H9 (cell line): ENCODE measurements around the gene TEAD1. TPM values are rescaled to one million over a fixed set of nuclear protein-coding genes. Genes with fewer than 3 reads are reported as not detected.

ENCODE experiments used
- DNase-seq: peaks from one replicate; pipeline ENCODE4 v3.0.0-alpha.2; 2017
- H2AFZ ChIP-seq: one replicate; pipeline ENCODE4 v1.6.1; 2013; ENCODE audit warnings: mild to moderate bottlenecking, low read length, control low read depth, moderate library complexity
- H2AK5ac ChIP-seq: 2 replicates; pipeline ENCODE4 v1.6.1; 2013; ENCODE audit warnings: low read length, control low read depth, mixed read lengths; ENCODE audit not compliant: insufficient read length
- H2BK120ac ChIP-seq: one replicate; pipeline ENCODE4 v1.6.1; 2013; ENCODE audit warnings: low read depth, mild to moderate bottlenecking, low read length, control low read depth, inconsistent platforms; ENCODE audit not compliant: poor library complexity, severe bottlenecking
- H2BK12ac ChIP-seq: 2 replicates; pipeline ENCODE4 v1.6.1; 2013; ENCODE audit warnings: low read length, control low read depth, mixed read lengths, low read depth; ENCODE audit not compliant: insufficient read length
- H2BK15ac ChIP-seq: 2 replicates; pipeline ENCODE4 v1.6.1; 2013; ENCODE audit warnings: low read depth, low read length, control low read depth
- H2BK20ac ChIP-seq: one replicate; pipeline ENCODE4 v1.6.1; 2013; ENCODE audit warnings: low read depth, mild to moderate bottlenecking, low read length, control low read depth, inconsistent platforms; ENCODE audit not compliant: poor library complexity, severe bottlenecking
- H2BK5ac ChIP-seq: 2 replicates; pipeline ENCODE4 v1.6.1; 2013; ENCODE audit warnings: low read length, control low read depth, mixed read lengths; ENCODE audit not compliant: insufficient read length
- H3K14ac ChIP-seq: 2 replicates; pipeline ENCODE4 v1.6.1; 2013; ENCODE audit warnings: low read length, control low read depth; ENCODE audit not compliant: insufficient read depth
- H3K18ac ChIP-seq: 2 replicates; pipeline ENCODE4 v1.6.1; 2013; ENCODE audit warnings: low read depth, mild to moderate bottlenecking, mixed read lengths, low read length, control low read depth; ENCODE audit not compliant: insufficient read length
- H3K23ac ChIP-seq: 2 replicates; pipeline ENCODE4 v1.6.1; 2013; ENCODE audit warnings: low read length, control low read depth, mixed read lengths, low read depth; ENCODE audit not compliant: insufficient read length
- H3K23me2 ChIP-seq: 2 replicates; pipeline ENCODE4 v1.6.1; 2013; ENCODE audit warnings: low read depth, mild to moderate bottlenecking, mixed read lengths, low read length, control low read depth; ENCODE audit not compliant: insufficient read length, poor library complexity, severe bottlenecking
- H3K27ac ChIP-seq: 2 replicates; pipeline ENCODE4 v1.5.1; 2013; ENCODE audit warnings: low read length, control low read depth, mixed read lengths, low read depth; ENCODE audit not compliant: insufficient read length
- H3K27me3 ChIP-seq: 2 replicates; pipeline ENCODE4 v1.6.1; 2013; ENCODE audit warnings: low read length, control low read depth, inconsistent platforms; ENCODE audit not compliant: insufficient read depth
- H3K4ac ChIP-seq: 2 replicates; pipeline ENCODE4 v1.6.1; 2013; ENCODE audit warnings: low read depth, mild to moderate bottlenecking, control low read depth, inconsistent platforms, low read length, moderate library complexity
- H3K4me1 ChIP-seq: 2 replicates; pipeline ENCODE4 v1.6.1; 2013; ENCODE audit warnings: low read length, control low read depth, inconsistent platforms; ENCODE audit not compliant: insufficient read depth
- H3K4me2 ChIP-seq: 2 replicates; pipeline ENCODE4 v1.6.1; 2013; ENCODE audit warnings: low read length, control low read depth, mixed read lengths; ENCODE audit not compliant: insufficient read length, insufficient read depth
- H3K56ac ChIP-seq: 2 replicates; pipeline ENCODE4 v1.6.1; 2013; ENCODE audit warnings: low read depth, mild to moderate bottlenecking, mixed read lengths, low read length, control low read depth; ENCODE audit not compliant: insufficient read length
- H3K79me1 ChIP-seq: 2 replicates; pipeline ENCODE4 v1.6.1; 2013; ENCODE audit warnings: low read depth, mild to moderate bottlenecking, moderate library complexity, low read length, control low read depth, inconsistent platforms; ENCODE audit not compliant: insufficient read depth, poor library complexity, severe bottlenecking
- H3K79me2 ChIP-seq: 2 replicates; pipeline ENCODE4 v1.6.1; 2013; ENCODE audit warnings: low read length, control low read depth, inconsistent platforms; ENCODE audit not compliant: insufficient read depth
- H3K9ac ChIP-seq: 2 replicates; pipeline ENCODE4 v1.6.1; 2013; ENCODE audit warnings: low read length, control low read depth, mixed read lengths; ENCODE audit not compliant: insufficient read length; ENCODE audit errors: extremely low read depth
- H3K9me3 ChIP-seq: one replicate; pipeline ENCODE4 v1.6.1; 2013; ENCODE audit warnings: low read depth, low read length, inconsistent platforms; ENCODE audit not compliant: control insufficient read depth
- H3T11ph ChIP-seq: one replicate; pipeline ENCODE4 v1.6.1; 2013; ENCODE audit warnings: mild to moderate bottlenecking, low read length, control low read depth, inconsistent platforms
- H4K20me1 ChIP-seq: one replicate; pipeline ENCODE4 v1.6.1; 2013; ENCODE audit not compliant: control insufficient read depth, insufficient read length, insufficient read depth
- H4K5ac ChIP-seq: 2 replicates; pipeline ENCODE4 v1.6.1; 2013; ENCODE audit warnings: low read depth, mild to moderate bottlenecking, mixed read lengths, low read length, control low read depth; ENCODE audit not compliant: insufficient read length
- H4K8ac ChIP-seq: replicated peaks from 2 replicates; pipeline ENCODE4 v1.6.1; 2013; ENCODE audit warnings: low read length, control low read depth, mixed read lengths, low read depth; ENCODE audit not compliant: insufficient read length
- H4K91ac ChIP-seq: 2 replicates; pipeline ENCODE4 v1.6.1; 2013; ENCODE audit warnings: low read depth, mild to moderate bottlenecking, moderate library complexity, mixed read lengths, low read length, control low read depth; ENCODE audit not compliant: insufficient read length
- H3K27ac Mint-ChIP-seq, 3 experiments: 2 replicates in 2 of 3; 3 replicates in 1 of 3; pipeline ENCODE4 v1.8.0; 2020 to 2021; ENCODE audit warnings: mixed read lengths in 3 of 3, mild to moderate bottlenecking in 1 of 3, moderate library complexity in 1 of 3
- H3K27me3 Mint-ChIP-seq: 2 replicates; pipeline ENCODE4 v1.8.0; 2021; ENCODE audit warnings: low read depth, mild to moderate bottlenecking, moderate library complexity, mixed read lengths
- H3K36me3 Mint-ChIP-seq, 3 experiments: 2 replicates in 2 of 3; 3 replicates in 1 of 3; pipeline ENCODE4 v1.8.0; 2020 to 2021; ENCODE audit warnings: low read depth in 3 of 3, mixed read lengths in 3 of 3; ENCODE audit not compliant: insufficient read depth in 1 of 3
- H3K4me1 Mint-ChIP-seq, 2 experiments: 2 replicates each; pipeline ENCODE4 v1.8.0; 2020; ENCODE audit warnings: mixed read lengths in 2 of 2
- H3K4me3 Mint-ChIP-seq, 2 experiments: 2 replicates in 1 of 2; 3 replicates in 1 of 2; pipeline ENCODE4 v1.8.0; 2020 to 2021; ENCODE audit warnings: mild to moderate bottlenecking in 2 of 2, mixed read lengths in 2 of 2, moderate library complexity in 1 of 2
- H3K9me3 Mint-ChIP-seq, 2 experiments: 2 replicates in 1 of 2; 3 replicates in 1 of 2; pipeline ENCODE4 v1.8.0; 2020; ENCODE audit warnings: mild to moderate bottlenecking in 2 of 2, mixed read lengths in 2 of 2, moderate library complexity in 1 of 2
- CTCF ChIP-seq: fragments of 200-600 bp; sonication (generic); conservative IDR thresholded peaks from 3 replicates; pipeline ENCODE4 v1.8.0; 2021; ENCODE audit warnings: antibody characterized with exemption, mild to moderate bottlenecking
- WGBS: extraction: QIAGEN DNeasy Blood & Tissue Kit; methylation state at CpG from one replicate; pipeline ENCODE4 v1.1.7; 2013; ENCODE audit warnings: missing lambda C conversion rate, low lambda C conversion rate, mixed read lengths; ENCODE audit not compliant: insufficient read length; ENCODE audit errors: extremely low coverage; 5-methylcytosine and 5-hydroxymethylcytosine counted together
- total RNA-seq: library from RNA; stranded (reverse); gene quantifications from 2 replicates; pipeline ENCODE4 v1.2.1, GENCODE V29; 2021

TEAD1 gene
- total RNA-seq, 1 experiment from 2014 or later, result 75.1 TPM

- Histone ChIP-seq H3K23ac (no peak overlapping the region), H3K18ac (no peak overlapping the region), H3K4me1 (peaks cover 9% of the 10 kb centered on the region; the same call in 1 of the 2 replicates), H2BK5ac (no peak overlapping the region), H3K9me3 (no peaks in the 10 kb centered on the region), H4K5ac (no peak overlapping the region), H3K4ac (no peak overlapping the region), H3K79me1 (no peaks in the 10 kb centered on the region), H2BK15ac (no peak overlapping the region), H4K20me1 (no peaks in the 10 kb centered on the region), H3K4me2 (no peak overlapping the region), H3K56ac (no peak overlapping the region), H2BK20ac (no peak overlapping the region), H2BK12ac (no peak overlapping the region), H3K27ac (no peak overlapping the region), H3K14ac (no peak overlapping the region), H2AK5ac (no peak overlapping the region), H4K8ac (no peak overlapping the region), H2AFZ (no peak overlapping the region), H3K23me2 (no peaks in the 10 kb centered on the region), H3K9ac (no peak overlapping the region), H4K91ac (no peak overlapping the region), H2BK120ac (no peak overlapping the region), H3T11ph (no peak overlapping the region), H3K79me2 (peaks cover 22% of the 10 kb centered on the region; the same call in 1 of the 2 replicates), H3K27me3 (no peaks in the 10 kb centered on the region)
- Mint-ChIP-seq H3K4me3 (no peak overlapping the region), H3K4me1 (peaks cover 66 to 68% of the 10 kb centered on the region in 2 experiments), H3K27me3 (no peaks in the 10 kb centered on the region), H3K27ac (peak overlapping the region in 2 of 3 experiments; percentile 28 to 64; a peak in 4 of 7 replicates), H3K9me3 (no peaks in the 10 kb centered on the region), H3K36me3 (no peaks in the 10 kb centered on the region)
- no peak for TF ChIP-seq CTCF
- no CpG with 5 or more reads among the region's 3 CpGs for WGBS
- DNase-seq, result no peak
These were observed 79.8 kb downstream of the TEAD1 start for GRCh38 chr11:12754021-12754420.
